Lower leg skin (tissue), 4 donors: ENCODE measurements around the gene SBK2. TPM values are rescaled to one million over a fixed set of nuclear protein-coding genes. Genes with fewer than 3 reads are reported as not detected.
"Not testable (repeated sequence)": the region's sequence is repeated elsewhere in the genome, so short reads cannot be mapped to it uniquely, and the experiment has no call there.

Experiments used
- DNase-seq, 2 donors: peaks; one replicate each; pipeline ENCODE4 v3.0.0-alpha.2; 2019; ENCODE audit warnings: low spot score in 2 of 2
- H3K4me3 ChIP-seq: fragments of 200-600 bp; sonication (generic); 2 replicates; pipeline ENCODE4 v1.5.1; 2017; ENCODE audit warnings: mild to moderate bottlenecking, low read depth; ENCODE audit not compliant: poor library complexity, severe bottlenecking
- POLR2A ChIP-seq, 2 donors: fragments of 450-650 bp; IDR thresholded peaks; one replicate each; pipeline ENCODE4 v1.6.1; 2016 to 2017; ENCODE audit warnings: antibody characterized with exemption in 2 of 2, mild to moderate bottlenecking in 1 of 2, moderate library complexity in 1 of 2
- WGBS, 2 donors: methylation state at CpG; one replicate each; pipeline ENCODE4 v1.1.5; 2018; 5-methylcytosine and 5-hydroxymethylcytosine counted together
- intact Hi-C: fragments of 100-400 bp; cut with DNase I; formaldehyde crosslinking; loops from one replicate; pipeline ENCODE4 v1.15.0; 2023; ENCODE audit warnings: low total_unique reads
- total RNA-seq, 4 donors: library from RNA; depleted of rRNA; stranded (reverse); fragments of >200 nt; gene quantifications; one replicate each; pipeline ENCODE4 v1.1.0, GENCODE V29; 2016
- TF ChIP-seq, protein P1 (sequence below), 3 donors: fragments of 450-650 bp; IDR thresholded peaks; one replicate each; pipeline ENCODE4 v1.5.1; 2016; ENCODE audit warnings: antibody characterized with exemption in 3 of 3, mild to moderate bottlenecking in 3 of 3, moderate library complexity in 2 of 3

Gene SBK2, protein sequence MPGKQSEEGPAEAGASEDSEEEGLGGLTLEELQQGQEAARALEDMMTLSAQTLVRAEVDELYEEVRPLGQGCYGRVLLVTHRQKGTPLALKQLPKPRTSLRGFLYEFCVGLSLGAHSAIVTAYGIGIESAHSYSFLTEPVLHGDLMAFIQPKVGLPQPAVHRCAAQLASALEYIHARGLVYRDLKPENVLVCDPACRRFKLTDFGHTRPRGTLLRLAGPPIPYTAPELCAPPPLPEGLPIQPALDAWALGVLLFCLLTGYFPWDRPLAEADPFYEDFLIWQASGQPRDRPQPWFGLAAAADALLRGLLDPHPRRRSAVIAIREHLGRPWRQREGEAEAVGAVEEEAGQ
- total RNA-seq: not detected

GRCh38 chr19:55536951-55537740 lies at the start of gene SBK2:
SBK2 (minus strand) TSS chr19:55537133; CDS start chr19:55536294, 839 bp downstream.
- no peak for TF ChIP-seq POLR2A (IDR thresholded peaks at IDR 0.05)
- TF ChIP-seq, protein P1, sequence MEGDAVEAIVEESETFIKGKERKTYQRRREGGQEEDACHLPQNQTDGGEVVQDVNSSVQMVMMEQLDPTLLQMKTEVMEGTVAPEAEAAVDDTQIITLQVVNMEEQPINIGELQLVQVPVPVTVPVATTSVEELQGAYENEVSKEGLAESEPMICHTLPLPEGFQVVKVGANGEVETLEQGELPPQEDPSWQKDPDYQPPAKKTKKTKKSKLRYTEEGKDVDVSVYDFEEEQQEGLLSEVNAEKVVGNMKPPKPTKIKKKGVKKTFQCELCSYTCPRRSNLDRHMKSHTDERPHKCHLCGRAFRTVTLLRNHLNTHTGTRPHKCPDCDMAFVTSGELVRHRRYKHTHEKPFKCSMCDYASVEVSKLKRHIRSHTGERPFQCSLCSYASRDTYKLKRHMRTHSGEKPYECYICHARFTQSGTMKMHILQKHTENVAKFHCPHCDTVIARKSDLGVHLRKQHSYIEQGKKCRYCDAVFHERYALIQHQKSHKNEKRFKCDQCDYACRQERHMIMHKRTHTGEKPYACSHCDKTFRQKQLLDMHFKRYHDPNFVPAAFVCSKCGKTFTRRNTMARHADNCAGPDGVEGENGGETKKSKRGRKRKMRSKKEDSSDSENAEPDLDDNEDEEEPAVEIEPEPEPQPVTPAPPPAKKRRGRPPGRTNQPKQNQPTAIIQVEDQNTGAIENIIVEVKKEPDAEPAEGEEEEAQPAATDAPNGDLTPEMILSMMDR (IDR thresholded peaks at IDR 0.05): no peak
- no peak within 1 kb of the TSS for H3K4me3 ChIP-seq
- WGBS, 2 donors: 30 to 77% methylated on average over 3 to 14 of the region's 14 CpGs
- intact Hi-C loops: no loop called here
- DNase-seq: no peak

GRCh38 chr19:55585658-55586339 lies 48.9 kb upstream of the SBK2 start:
- no peak overlapping the region for H3K4me3 ChIP-seq
- intact Hi-C loops: no loop called here
- peak in 1 of 2 donors; percentile 89 for DNase-seq
- 3 to 5% methylated on average over 27 to 34 of the region's 36 CpGs for WGBS, 2 donors
- TF ChIP-seq, protein P1 (IDR thresholded peaks at IDR 0.05): no peak
- TF ChIP-seq POLR2A (IDR thresholded peaks at IDR 0.05): no peak

- 76 to 91% methylated on average over 11 of the region's 11 CpGs for WGBS, 2 donors
- intact Hi-C loops: no loop called here
- DNase-seq: no peak
- H3K4me3 ChIP-seq: no peak overlapping the region
- no peak for TF ChIP-seq POLR2A (IDR thresholded peaks at IDR 0.05)
- TF ChIP-seq, protein P1 (IDR thresholded peaks at IDR 0.05): no peak
These were observed 47.9 kb upstream of the SBK2 start for GRCh38 chr19:55584871-55585270.

GRCh38 chr19:55583897-55584296 lies 47.0 kb upstream of the SBK2 start:
- WGBS, 2 donors: 74 to 80% methylated on average over 8 of the region's 8 CpGs
- DNase-seq, intact Hi-C loops, H3K4me3 ChIP-seq: not testable (repeated sequence)

- WGBS, 2 donors: 69 to 76% methylated on average over 4 of the region's 4 CpGs
- H3K4me3 ChIP-seq, intact Hi-C loops, DNase-seq: not testable (repeated sequence)
These were observed 45.4 kb upstream of the SBK2 start for GRCh38 chr19:55582284-55582683.

DNA sequence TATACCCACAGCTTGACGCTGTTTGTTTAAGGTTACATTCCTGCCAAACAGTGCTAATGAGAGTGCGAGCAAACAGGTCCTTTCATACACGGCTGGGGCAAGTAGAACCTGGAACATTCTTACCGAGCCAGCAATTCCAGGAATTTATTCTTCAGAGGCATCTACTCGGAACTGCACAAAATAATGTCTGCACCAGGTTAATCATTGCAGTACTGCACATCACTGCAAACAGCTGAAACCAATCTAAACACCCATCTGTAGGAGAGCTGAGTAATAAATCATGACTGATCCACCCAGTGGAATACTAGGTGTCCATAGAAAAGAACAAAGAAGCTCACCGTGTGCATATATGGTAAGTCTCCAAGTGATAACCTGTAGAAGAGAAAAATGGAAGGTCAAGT lies 44.9 kb upstream of the SBK2 start:
- no peak overlapping the region for H3K4me3 ChIP-seq
- DNase-seq: no peak
- WGBS, 2 donors: 12% methylated on average over 6 of the region's 6 CpGs
- TF ChIP-seq, protein P1 (IDR thresholded peaks at IDR 0.05): no peak
- no peak for TF ChIP-seq POLR2A (IDR thresholded peaks at IDR 0.05)
- intact Hi-C loops: no loop called here
